Large intestine (tissue), 3 donors: ENCODE data around the gene TDO2. TPM values are rescaled to one million over a fixed set of nuclear protein-coding genes. Genes with fewer than 3 reads are reported as not detected.

ENCODE experiments used
- DNase-seq, 2 donors: peaks; one replicate each; pipeline versions ENCODE4 v3.0.0 to v3.0.0-alpha.2; 2013
- H3K27ac ChIP-seq: one replicate; pipeline ENCODE4 v1.5.1; 2013; ENCODE audit warnings: low read length
- H3K27me3 ChIP-seq: 2 replicates; pipeline ENCODE4 v1.6.1; 2013; ENCODE audit warnings: low read length; ENCODE audit not compliant: control insufficient read depth, insufficient read depth
- H3K36me3 ChIP-seq: 2 replicates; pipeline ENCODE4 v1.6.1; 2013; ENCODE audit warnings: low read length; ENCODE audit not compliant: control insufficient read depth, insufficient read depth
- H3K4me1 ChIP-seq: one replicate; pipeline ENCODE4 v1.6.1; 2013; ENCODE audit warnings: low read length; ENCODE audit not compliant: control insufficient read depth, insufficient read depth
- H3K4me3 ChIP-seq: one replicate; pipeline ENCODE4 v1.5.1; 2013; ENCODE audit warnings: low read length
- H3K9me3 ChIP-seq: one replicate; pipeline ENCODE4 v1.6.1; 2013; ENCODE audit warnings: mild to moderate bottlenecking, low read depth, low read length, moderate library complexity; ENCODE audit not compliant: control insufficient read depth
- WGBS: methylation state at CpG from one replicate; pipeline ENCODE4 v1.1.5; 2013; ENCODE audit warnings: low lambda C conversion rate; ENCODE audit not compliant: insufficient coverage; 5-methylcytosine and 5-hydroxymethylcytosine counted together
- polyA plus RNA-seq: library from polyadenylated mRNA; unstranded; fragments of 120-200 nt; gene quantifications from one replicate; pipeline ENCODE4 v1.2.1, GENCODE V29; 2013

The TDO2 gene
- polyA plus RNA-seq, 1 donor = 7.5 TPM

- H3K9me3 ChIP-seq = no peaks in the 10 kb centered on the region
- no peak overlapping the region for H3K27ac ChIP-seq
- no peaks in the 10 kb centered on the region for H3K27me3 ChIP-seq
- WGBS = no CpG with 5 or more reads among the region's 1 CpG
- H3K4me3 ChIP-seq = no peak overlapping the region
- no peak for DNase-seq
- peaks cover 8% of the 10 kb centered on the region for H3K4me1 ChIP-seq
- peaks cover 2% of the 10 kb centered on the region for H3K36me3 ChIP-seq
These were observed 45.0 kb downstream of the TDO2 start for GRCh38 chr4:155948541-155948940.

GRCh38 chr4:155950461-155950860 is 47.0 kb downstream of the TDO2 start:
- no peaks in the 10 kb centered on the region for H3K9me3 ChIP-seq
- H3K36me3 ChIP-seq = peaks cover 2% of the 10 kb centered on the region
- WGBS = 60% methylated on average over 1 of the region's 6 CpGs
- H3K27me3 ChIP-seq = no peaks in the 10 kb centered on the region
- H3K4me1 ChIP-seq = peaks cover 18% of the 10 kb centered on the region
- H3K27ac ChIP-seq = no peak overlapping the region
- DNase-seq = no peak
- no peak overlapping the region for H3K4me3 ChIP-seq

- Histone ChIP-seq H3K36me3 (peaks cover 2% of the 10 kb centered on the region), H3K4me3 (peak overlapping the region; percentile 72), H3K9me3 (no peaks in the 10 kb centered on the region), H3K4me1 (peaks cover 21% of the 10 kb centered on the region), H3K27me3 (no peaks in the 10 kb centered on the region), H3K27ac (peak overlapping the region; percentile 93)
- WGBS = 100% methylated on average over 1 of the region's 6 CpGs
- DNase-seq = no peak
These were observed 49.0 kb downstream of the TDO2 start for GRCh38 chr4:155952501-155952901.

GRCh38 chr4:155953151-155954117 is 49.9 kb downstream of the TDO2 start, which contains the start of gene CTSO:
TSS of gene CTSO (minus strand) at chr4:155953866. CDS start at chr4:155953847, 19 bp downstream.
- 0% methylated on average over 1 of the region's 58 CpGs for WGBS
- Histone ChIP-seq H3K27me3 (no peaks in the 10 kb centered on the region), H3K4me3 (peak within 1 kb of the TSS; percentile 72), H3K36me3 (peaks cover 2% of the 10 kb centered on the region), H3K4me1 (peaks cover 21% of the 10 kb centered on the region), H3K9me3 (no peaks in the 10 kb centered on the region), H3K27ac (peak within 1 kb of the TSS; percentile 93)
- peak; percentile 73 to 88 for DNase-seq

- Histone ChIP-seq H3K4me3 (peak overlapping the region; percentile 72), H3K4me1 (peaks cover 21% of the 10 kb centered on the region), H3K36me3 (peaks cover 2% of the 10 kb centered on the region), H3K9me3 (no peaks in the 10 kb centered on the region), H3K27ac (peak overlapping the region; percentile 93), H3K27me3 (no peaks in the 10 kb centered on the region)
- DNase-seq = peak in 1 of 2 donors; percentile 36
- 50% methylated on average over 1 of the region's 11 CpGs for WGBS
These were observed 50.7 kb downstream of the TDO2 start for GRCh38 chr4:155954118-155954685.

- Histone ChIP-seq H3K27me3 (no peaks in the 10 kb centered on the region), H3K4me1 (peaks cover 21% of the 10 kb centered on the region), H3K4me3 (no peak overlapping the region), H3K9me3 (no peaks in the 10 kb centered on the region), H3K36me3 (peaks cover 2% of the 10 kb centered on the region), H3K27ac (peak overlapping the region; percentile 93)
- peak; percentile 68 to 90 for DNase-seq
- WGBS = 7% methylated on average over 4 of the region's 4 CpGs
These were observed 51.4 kb downstream of the TDO2 start for GRCh38 chr4:155954939-155955338.

GRCh38 chr4:155956461-155956860 is 53.0 kb downstream of the TDO2 start:
- Histone ChIP-seq H3K27ac (no peak overlapping the region), H3K27me3 (no peaks in the 10 kb centered on the region), H3K36me3 (no peaks in the 10 kb centered on the region), H3K4me1 (peaks cover 21% of the 10 kb centered on the region), H3K9me3 (no peaks in the 10 kb centered on the region), H3K4me3 (no peak overlapping the region)
- WGBS = no CpG with 5 or more reads among the region's 2 CpGs
- DNase-seq = no peak

- H3K27me3 ChIP-seq = no peaks in the 10 kb centered on the region
- H3K4me3 ChIP-seq = no peak overlapping the region
- no peak overlapping the region for H3K27ac ChIP-seq
- DNase-seq = no peak
- WGBS = no CpG with 5 or more reads among the region's 4 CpGs
- H3K4me1 ChIP-seq = peaks cover 10% of the 10 kb centered on the region
- no peaks in the 10 kb centered on the region for H3K9me3 ChIP-seq
- no peaks in the 10 kb centered on the region for H3K36me3 ChIP-seq
These were observed 55.9 kb downstream of the TDO2 start for GRCh38 chr4:155959417-155959816.

GRCh38 chr4:155960522-155960921 is 57.0 kb downstream of the TDO2 start:
- Histone ChIP-seq H3K27me3 (peaks cover 2% of the 10 kb centered on the region), H3K36me3 (no peaks in the 10 kb centered on the region), H3K9me3 (no peaks in the 10 kb centered on the region), H3K4me1 (peaks cover 2% of the 10 kb centered on the region), H3K4me3 (no peak overlapping the region), H3K27ac (no peak overlapping the region)
- DNase-seq = no peak
- no CpG with 5 or more reads among the region's 5 CpGs for WGBS

- Histone ChIP-seq H3K9me3 (no peaks in the 10 kb centered on the region), H3K4me3 (no peak overlapping the region), H3K36me3 (no peaks in the 10 kb centered on the region), H3K27me3 (peaks cover 2% of the 10 kb centered on the region), H3K4me1 (no peaks in the 10 kb centered on the region), H3K27ac (no peak overlapping the region)
- DNase-seq = no peak
- WGBS = 71% methylated on average over 1 of the region's 4 CpGs
These were observed 58.1 kb downstream of the TDO2 start for GRCh38 chr4:155961575-155961974.
